ENCODE data around the gene URGCP.

- TF ChIP-seq POLR2A (IDR thresholded peaks at IDR 0.05) = no peak
- TF ChIP-seq, protein P1, sequence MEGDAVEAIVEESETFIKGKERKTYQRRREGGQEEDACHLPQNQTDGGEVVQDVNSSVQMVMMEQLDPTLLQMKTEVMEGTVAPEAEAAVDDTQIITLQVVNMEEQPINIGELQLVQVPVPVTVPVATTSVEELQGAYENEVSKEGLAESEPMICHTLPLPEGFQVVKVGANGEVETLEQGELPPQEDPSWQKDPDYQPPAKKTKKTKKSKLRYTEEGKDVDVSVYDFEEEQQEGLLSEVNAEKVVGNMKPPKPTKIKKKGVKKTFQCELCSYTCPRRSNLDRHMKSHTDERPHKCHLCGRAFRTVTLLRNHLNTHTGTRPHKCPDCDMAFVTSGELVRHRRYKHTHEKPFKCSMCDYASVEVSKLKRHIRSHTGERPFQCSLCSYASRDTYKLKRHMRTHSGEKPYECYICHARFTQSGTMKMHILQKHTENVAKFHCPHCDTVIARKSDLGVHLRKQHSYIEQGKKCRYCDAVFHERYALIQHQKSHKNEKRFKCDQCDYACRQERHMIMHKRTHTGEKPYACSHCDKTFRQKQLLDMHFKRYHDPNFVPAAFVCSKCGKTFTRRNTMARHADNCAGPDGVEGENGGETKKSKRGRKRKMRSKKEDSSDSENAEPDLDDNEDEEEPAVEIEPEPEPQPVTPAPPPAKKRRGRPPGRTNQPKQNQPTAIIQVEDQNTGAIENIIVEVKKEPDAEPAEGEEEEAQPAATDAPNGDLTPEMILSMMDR (IDR thresholded peaks at IDR 0.05) = no peak
These were observed 16.3 kb upstream of the URGCP start for GRCh38 chr7:43922726-43923125.
